Liver (tissue), 3 donors: ENCODE data around the gene NCS1.

Experiments used
- ATF3 ChIP-seq: IDR thresholded peaks from 2 replicates; pipeline ENCODE4 v1.6.1; 2016; ENCODE audit warnings: antibody characterized with exemption
- TAF1 ChIP-seq: conservative IDR thresholded peaks from 2 replicates; pipeline ENCODE4 v1.6.1; 2016; ENCODE audit warnings: antibody characterized with exemption, mild to moderate bottlenecking
- YY1 ChIP-seq: IDR thresholded peaks from 2 replicates; pipeline ENCODE4 v1.6.1; 2016; ENCODE audit warnings: antibody characterized with exemption, mild to moderate bottlenecking
- ZBTB33 ChIP-seq: IDR thresholded peaks from 2 replicates; pipeline ENCODE4 v1.6.1; 2016; ENCODE audit warnings: antibody characterized with exemption
- TF ChIP-seq, protein P1 (sequence below): fragments of 150-350 bp; IDR thresholded peaks from 2 replicates; pipeline ENCODE4 v1.5.1; 2017; ENCODE audit warnings: improper control_type of control experiment, low read depth, low read length; ENCODE audit not compliant: missing input control
- TF ChIP-seq, protein P2 (sequence below): IDR thresholded peaks from 2 replicates; pipeline ENCODE4 v1.6.1; 2016; ENCODE audit warnings: antibody characterized with exemption, mild to moderate bottlenecking
- donor health status: healthy.
- donor health status: healthy.

DNA sequence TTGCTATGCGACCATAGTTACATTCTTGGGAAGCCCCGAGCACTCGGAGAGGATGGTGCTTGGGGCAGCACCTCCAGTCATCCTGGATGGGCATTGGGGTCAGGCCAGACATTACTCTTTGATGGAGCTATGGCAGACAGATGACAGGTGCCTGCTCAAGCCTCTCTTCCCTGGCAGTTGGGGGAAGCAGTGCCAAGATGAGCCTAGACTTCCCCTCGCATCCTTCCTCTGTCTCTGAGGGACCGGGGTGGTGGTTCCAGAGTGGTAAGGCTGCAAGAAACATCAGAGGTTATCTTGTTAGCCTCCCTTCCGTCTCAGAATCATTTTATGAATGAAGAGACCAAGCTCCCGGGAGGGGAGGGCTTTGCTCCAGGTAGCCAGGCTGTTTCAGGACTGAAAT is 90.6 kb downstream of the NCS1 start:
- TF ChIP-seq, protein P1, sequence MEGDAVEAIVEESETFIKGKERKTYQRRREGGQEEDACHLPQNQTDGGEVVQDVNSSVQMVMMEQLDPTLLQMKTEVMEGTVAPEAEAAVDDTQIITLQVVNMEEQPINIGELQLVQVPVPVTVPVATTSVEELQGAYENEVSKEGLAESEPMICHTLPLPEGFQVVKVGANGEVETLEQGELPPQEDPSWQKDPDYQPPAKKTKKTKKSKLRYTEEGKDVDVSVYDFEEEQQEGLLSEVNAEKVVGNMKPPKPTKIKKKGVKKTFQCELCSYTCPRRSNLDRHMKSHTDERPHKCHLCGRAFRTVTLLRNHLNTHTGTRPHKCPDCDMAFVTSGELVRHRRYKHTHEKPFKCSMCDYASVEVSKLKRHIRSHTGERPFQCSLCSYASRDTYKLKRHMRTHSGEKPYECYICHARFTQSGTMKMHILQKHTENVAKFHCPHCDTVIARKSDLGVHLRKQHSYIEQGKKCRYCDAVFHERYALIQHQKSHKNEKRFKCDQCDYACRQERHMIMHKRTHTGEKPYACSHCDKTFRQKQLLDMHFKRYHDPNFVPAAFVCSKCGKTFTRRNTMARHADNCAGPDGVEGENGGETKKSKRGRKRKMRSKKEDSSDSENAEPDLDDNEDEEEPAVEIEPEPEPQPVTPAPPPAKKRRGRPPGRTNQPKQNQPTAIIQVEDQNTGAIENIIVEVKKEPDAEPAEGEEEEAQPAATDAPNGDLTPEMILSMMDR = no peak
- TF ChIP-seq, protein P2, sequence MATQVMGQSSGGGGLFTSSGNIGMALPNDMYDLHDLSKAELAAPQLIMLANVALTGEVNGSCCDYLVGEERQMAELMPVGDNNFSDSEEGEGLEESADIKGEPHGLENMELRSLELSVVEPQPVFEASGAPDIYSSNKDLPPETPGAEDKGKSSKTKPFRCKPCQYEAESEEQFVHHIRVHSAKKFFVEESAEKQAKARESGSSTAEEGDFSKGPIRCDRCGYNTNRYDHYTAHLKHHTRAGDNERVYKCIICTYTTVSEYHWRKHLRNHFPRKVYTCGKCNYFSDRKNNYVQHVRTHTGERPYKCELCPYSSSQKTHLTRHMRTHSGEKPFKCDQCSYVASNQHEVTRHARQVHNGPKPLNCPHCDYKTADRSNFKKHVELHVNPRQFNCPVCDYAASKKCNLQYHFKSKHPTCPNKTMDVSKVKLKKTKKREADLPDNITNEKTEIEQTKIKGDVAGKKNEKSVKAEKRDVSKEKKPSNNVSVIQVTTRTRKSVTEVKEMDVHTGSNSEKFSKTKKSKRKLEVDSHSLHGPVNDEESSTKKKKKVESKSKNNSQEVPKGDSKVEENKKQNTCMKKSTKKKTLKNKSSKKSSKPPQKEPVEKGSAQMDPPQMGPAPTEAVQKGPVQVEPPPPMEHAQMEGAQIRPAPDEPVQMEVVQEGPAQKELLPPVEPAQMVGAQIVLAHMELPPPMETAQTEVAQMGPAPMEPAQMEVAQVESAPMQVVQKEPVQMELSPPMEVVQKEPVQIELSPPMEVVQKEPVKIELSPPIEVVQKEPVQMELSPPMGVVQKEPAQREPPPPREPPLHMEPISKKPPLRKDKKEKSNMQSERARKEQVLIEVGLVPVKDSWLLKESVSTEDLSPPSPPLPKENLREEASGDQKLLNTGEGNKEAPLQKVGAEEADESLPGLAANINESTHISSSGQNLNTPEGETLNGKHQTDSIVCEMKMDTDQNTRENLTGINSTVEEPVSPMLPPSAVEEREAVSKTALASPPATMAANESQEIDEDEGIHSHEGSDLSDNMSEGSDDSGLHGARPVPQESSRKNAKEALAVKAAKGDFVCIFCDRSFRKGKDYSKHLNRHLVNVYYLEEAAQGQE = no peak
- no peak for TF ChIP-seq TAF1
- TF ChIP-seq ZBTB33 = no peak
- TF ChIP-seq ATF3 = no peak
- no peak for TF ChIP-seq YY1
